Neural progenitor cell (in vitro differentiated cells): ENCODE results near the gene GCG. TPM values are rescaled to one million over a fixed set of nuclear protein-coding genes. Genes with fewer than 3 reads are reported as not detected.

Source experiments
- DNase-seq: peaks from one replicate; pipeline ENCODE4 v3.0.0-alpha.2; 2016; ENCODE audit warnings: low spot score
- H2AFZ ChIP-seq: fragments of 200-600 bp; sonication (generic); replicated peaks from 2 replicates; pipeline ENCODE4 v1.6.1; 2016; ENCODE audit warnings: antibody characterized with exemption
- H3F3A ChIP-seq: fragments of 200-600 bp; sonication (generic); 2 replicates; pipeline ENCODE4 v1.6.1; 2016; ENCODE audit warnings: antibody characterized with exemption, low read depth
- H3K27ac ChIP-seq: fragments of 200-600 bp; sonication (generic); 2 replicates; pipeline ENCODE4 v1.5.1; 2016; ENCODE audit warnings: mild to moderate bottlenecking
- H3K27me3 ChIP-seq: fragments of 200-600 bp; sonication (generic); 2 replicates; pipeline ENCODE4 v1.6.1; 2016; ENCODE audit warnings: mild to moderate bottlenecking, moderate library complexity
- H3K36me3 ChIP-seq: fragments of 200-600 bp; sonication (generic); 2 replicates; pipeline ENCODE4 v1.5.1; 2016
- H3K4me1 ChIP-seq: fragments of 200-600 bp; sonication (generic); 2 replicates; pipeline ENCODE4 v1.6.1; 2016; ENCODE audit warnings: mixed run types
- H3K4me2 ChIP-seq: fragments of 200-600 bp; sonication (generic); 2 replicates; pipeline ENCODE4 v1.6.1; 2016
- H3K4me3 ChIP-seq: fragments of 200-600 bp; sonication (generic); 2 replicates; pipeline ENCODE4 v1.5.1; 2016
- H3K79me2 ChIP-seq: fragments of 200-600 bp; sonication (generic); 2 replicates; pipeline ENCODE4 v1.6.1; 2016; ENCODE audit warnings: low read depth
- H3K9ac ChIP-seq: fragments of 200-600 bp; sonication (generic); 2 replicates; pipeline ENCODE4 v1.6.1; 2016
- H3K9me3 ChIP-seq: fragments of 200-600 bp; sonication (generic); 2 replicates; pipeline ENCODE4 v1.5.1; 2016; ENCODE audit warnings: low read depth
- H4K20me1 ChIP-seq: fragments of 200-600 bp; sonication (generic); 2 replicates; pipeline ENCODE4 v1.6.1; 2016; ENCODE audit warnings: low read depth
- H3K27ac Mint-ChIP-seq: 3 replicates; pipeline ENCODE4 v1.8.0; 2021; ENCODE audit warnings: mixed read lengths
- H3K27me3 Mint-ChIP-seq: 2 replicates; pipeline ENCODE4 v1.8.0; 2022; ENCODE audit warnings: low read depth, mild to moderate bottlenecking, inconsistent platforms, moderate library complexity, mixed read lengths; ENCODE audit not compliant: insufficient read depth
- H3K36me3 Mint-ChIP-seq: 3 replicates; pipeline ENCODE4 v1.8.0; 2021; ENCODE audit warnings: mixed read lengths
- H3K4me1 Mint-ChIP-seq: 3 replicates; pipeline ENCODE4 v1.8.0; 2021; ENCODE audit warnings: mixed read lengths
- H3K4me3 Mint-ChIP-seq: 3 replicates; pipeline ENCODE4 v1.8.0; 2021; ENCODE audit warnings: mild to moderate bottlenecking, moderate library complexity, mixed read lengths
- H3K9me3 Mint-ChIP-seq: 3 replicates; pipeline ENCODE4 v1.8.0; 2020; ENCODE audit warnings: mixed read lengths
- CTCF ChIP-seq: fragments of 200-600 bp; sonication (generic); IDR thresholded peaks from 2 replicates; pipeline ENCODE4 v1.5.1; 2017; ENCODE audit warnings: antibody characterized with exemption, mild to moderate bottlenecking
- EZH2 ChIP-seq: fragments of 200-600 bp; sonication (generic); IDR thresholded peaks from 2 replicates; pipeline ENCODE4 v1.6.1; 2017; ENCODE audit warnings: antibody characterized with exemption, mild to moderate bottlenecking, moderate library complexity
- EZH2phosphoT487 ChIP-seq: fragments of 200-600 bp; sonication (generic); IDR thresholded peaks from 2 replicates; pipeline ENCODE4 v1.6.1; 2017; ENCODE audit warnings: antibody characterized with exemption
- total RNA-seq: library from RNA; depleted of rRNA; stranded (reverse); fragments of >200 nt; gene quantifications from 2 replicates; pipeline ENCODE4 v1.2.3, GENCODE V29; 2015; ENCODE audit warnings: low replicate concordance

Gene GCG
- total RNA-seq, 1 donor from 2014 or later: not detected

- no peak overlapping the region for H3K4me3 Mint-ChIP-seq
- Histone ChIP-seq H2AFZ (no peak overlapping the region), H3K4me1 (no peaks in the 10 kb centered on the region), H3K9ac (no peak overlapping the region), H4K20me1 (no peaks in the 10 kb centered on the region), H3K36me3 (no peaks in the 10 kb centered on the region), H3F3A (no peaks in the 10 kb centered on the region), H3K27ac (no peak overlapping the region), H3K9me3 (no peaks in the 10 kb centered on the region), H3K79me2 (no peaks in the 10 kb centered on the region), H3K4me3 (no peak overlapping the region), H3K4me2 (no peak overlapping the region), H3K27me3 (no peaks in the 10 kb centered on the region)
- H3K9me3 Mint-ChIP-seq: no peaks in the 10 kb centered on the region
- no peaks in the 10 kb centered on the region for H3K4me1 Mint-ChIP-seq
- no peak for DNase-seq
- no peak overlapping the region for H3K27ac Mint-ChIP-seq
- H3K27me3 Mint-ChIP-seq: peaks cover 4% of the 10 kb centered on the region
- TF ChIP-seq EZH2phosphoT487 (no peak), CTCF (no peak), EZH2 (no peak)
- H3K36me3 Mint-ChIP-seq: no peaks in the 10 kb centered on the region
Measured at GRCh38 chr2:162100579-162100978, 51.5 kb downstream of the GCG start.

- H4K20me1 ChIP-seq: no peaks in the 10 kb centered on the region
- no peak overlapping the region for H3K4me2 ChIP-seq
- no peaks in the 10 kb centered on the region for H3K27me3 ChIP-seq
- H3K4me1 Mint-ChIP-seq: no peaks in the 10 kb centered on the region
- no peaks in the 10 kb centered on the region for H3K79me2 ChIP-seq
- H3K4me3 ChIP-seq: no peak overlapping the region
- H3K36me3 Mint-ChIP-seq: no peaks in the 10 kb centered on the region
- H3K36me3 ChIP-seq: no peaks in the 10 kb centered on the region
- no peaks in the 10 kb centered on the region for H3K9me3 ChIP-seq
- no peak overlapping the region for H2AFZ ChIP-seq
- DNase-seq: no peak
- no peaks in the 10 kb centered on the region for H3F3A ChIP-seq
- H3K27ac Mint-ChIP-seq: no peak overlapping the region
- H3K4me3 Mint-ChIP-seq: no peak overlapping the region
- peaks cover 4% of the 10 kb centered on the region for H3K27me3 Mint-ChIP-seq
- H3K27ac ChIP-seq: no peak overlapping the region
- TF ChIP-seq EZH2 (no peak), CTCF (no peak), EZH2phosphoT487 (no peak)
- H3K9me3 Mint-ChIP-seq: no peaks in the 10 kb centered on the region
- H3K4me1 ChIP-seq: no peaks in the 10 kb centered on the region
- no peak overlapping the region for H3K9ac ChIP-seq
Measured at GRCh38 chr2:162099836-162100235, 52.2 kb downstream of the GCG start.

Other genes starting within 250 kb of the GCG start
- 0.12 and 0.49 TPM in 2 replicates for gene DPP4, start 78.0 kb downstream of the GCG start, total RNA-seq
- gene FAP, start 91.2 kb upstream of the GCG start, total RNA-seq: not detected in 2 replicates
- gene IFIH1, start 166.4 kb upstream of the GCG start, total RNA-seq: 0.09 and 0.79 TPM in 2 replicates
- gene GCA, start 191.9 kb upstream of the GCG start, total RNA-seq: 63.2 and 64.8 TPM in 2 replicates